Germinal center (tissue), 1 donor: ENCODE data around the gene RPS17.
"Not testable (repeated sequence)": the region's sequence is repeated elsewhere in the genome, so short reads cannot be mapped to it uniquely, and the experiment has no call there.

Experiments
- DNase-seq: peaks from one replicate; pipeline ENCODE4 v3.0.0; 2012; ENCODE audit warnings: mixed read lengths, low spot score

RPS17 gene

GRCh38 chr15:82507087-82507486 lies 33.2 kb downstream of the RPS17 start:
- DNase-seq: not testable (repeated sequence)

- not testable (repeated sequence) for DNase-seq
Measured at GRCh38 chr15:82505842-82506241, 34.4 kb downstream of the RPS17 start.

GRCh38 chr15:82504074-82504473 lies 36.2 kb downstream of the RPS17 start:
- DNase-seq: not testable (repeated sequence)

GRCh38 chr15:82502700-82503339 lies 37.4 kb downstream of the RPS17 start:
- DNase-seq: not testable (repeated sequence)

- DNase-seq: not testable (repeated sequence)
Measured at GRCh38 chr15:82500772-82501171, 39.5 kb downstream of the RPS17 start.

GRCh38 chr15:82497978-82498377 lies 42.3 kb downstream of the RPS17 start:
- DNase-seq: not testable (repeated sequence)

GRCh38 chr15:82488250-82488649 lies 52.0 kb downstream of the RPS17 start:
- not testable (repeated sequence) for DNase-seq

GRCh38 chr15:82487045-82487444 lies 53.2 kb downstream of the RPS17 start:
- not testable (repeated sequence) for DNase-seq
